Kidney epithelial cell (primary cell): ENCODE data around the gene PERP. TPM values are rescaled to one million over a fixed set of nuclear protein-coding genes. Genes with fewer than 3 reads are reported as not detected.

ENCODE experiments used
- DNase-seq: peaks from one replicate; pipeline ENCODE4 v3.0.0-alpha.2; 2010; ENCODE audit warnings: low read depth
- H3K27me3 ChIP-seq: 2 replicates; pipeline ENCODE4 v1.6.0; 2011; ENCODE audit warnings: low read length; ENCODE audit not compliant: control insufficient read depth, insufficient read depth
- H3K36me3 ChIP-seq: 2 replicates; pipeline ENCODE4 v1.5.1; 2011; ENCODE audit warnings: low read length; ENCODE audit not compliant: control insufficient read depth, insufficient read depth
- H3K4me3 ChIP-seq: 2 replicates; pipeline ENCODE4 v1.5.1; 2011; ENCODE audit warnings: low read depth, mild to moderate bottlenecking, control low read depth, low read length
- CTCF ChIP-seq: IDR thresholded peaks from 2 replicates; pipeline ENCODE4 v1.5.1; 2011; ENCODE audit warnings: mild to moderate bottlenecking, moderate library complexity, low read length, control low read depth, inconsistent platforms; ENCODE audit not compliant: insufficient read depth, poor library complexity, severe bottlenecking
- total RNA-seq: library from RNA; depleted of rRNA; stranded (reverse); fragments of >200 nt; gene quantifications from 2 replicates; pipeline ENCODE4 v1.2.3, GENCODE V29; 2015

Gene PERP
- total RNA-seq, 1 donor from 2014 or later, result 80.9 TPM

- DNase-seq, result no peak
- TF ChIP-seq CTCF, result no peak
- Histone ChIP-seq H3K36me3 (no peaks in the 10 kb centered on the region), H3K4me3 (no peak overlapping the region), H3K27me3 (no peaks in the 10 kb centered on the region)
Measured at GRCh38 chr6:138063726-138064125, 43.5 kb downstream of the PERP start.

- Histone ChIP-seq H3K36me3 (no peaks in the 10 kb centered on the region), H3K27me3 (no peaks in the 10 kb centered on the region), H3K4me3 (no peak overlapping the region)
- TF ChIP-seq CTCF, result no peak
- DNase-seq, result no peak
Measured at GRCh38 chr6:138054982-138055381, 52.2 kb downstream of the PERP start.

DNA sequence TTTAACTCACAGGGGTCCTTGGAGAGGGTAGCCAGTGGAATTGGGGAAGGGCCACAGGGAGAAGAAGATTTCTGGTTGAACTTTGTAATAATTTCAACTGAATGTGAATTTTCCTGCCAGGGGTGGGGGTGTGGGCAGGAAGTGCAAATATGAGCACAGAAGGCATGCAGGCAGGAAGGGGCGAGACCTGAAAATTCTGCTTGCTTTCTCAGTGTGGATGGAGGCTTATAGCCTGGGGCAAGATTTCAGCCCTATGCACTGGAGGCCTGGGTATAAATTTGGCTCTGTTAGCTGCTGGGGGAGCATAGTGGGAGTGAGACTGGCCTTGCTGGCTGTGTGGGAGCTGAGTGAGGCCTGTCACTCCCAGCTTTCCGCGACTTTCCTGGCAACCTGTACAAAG lies 54.4 kb downstream of the PERP start:
- no peaks in the 10 kb centered on the region for H3K36me3 ChIP-seq
- H3K27me3 ChIP-seq, result no peaks in the 10 kb centered on the region
- no peak for TF ChIP-seq CTCF
- no peak overlapping the region for H3K4me3 ChIP-seq
- DNase-seq, result no peak

DNA sequence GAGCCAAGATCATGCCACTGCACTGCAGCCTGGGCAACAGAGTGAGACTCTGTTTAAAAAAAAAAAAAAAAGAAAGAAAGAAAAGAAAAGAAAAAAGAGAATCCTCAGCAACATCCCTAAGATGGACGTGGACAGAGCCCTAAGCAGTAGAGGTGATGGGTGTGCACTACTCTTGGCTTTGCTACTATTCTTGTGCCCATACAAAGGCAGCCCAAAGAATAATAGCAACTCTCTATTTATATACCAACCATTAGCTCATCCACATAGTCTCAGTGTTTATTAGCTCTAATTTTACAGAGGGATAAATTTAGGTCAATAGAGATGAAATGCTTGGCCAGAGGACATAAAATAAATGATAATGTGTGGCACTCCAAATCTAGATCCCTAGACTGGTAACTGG lies 62.2 kb downstream of the PERP start:
- Histone ChIP-seq H3K4me3 (no peak overlapping the region), H3K36me3 (no peaks in the 10 kb centered on the region), H3K27me3 (no peaks in the 10 kb centered on the region)
- no peak for DNase-seq
- TF ChIP-seq CTCF, result no peak

DNA sequence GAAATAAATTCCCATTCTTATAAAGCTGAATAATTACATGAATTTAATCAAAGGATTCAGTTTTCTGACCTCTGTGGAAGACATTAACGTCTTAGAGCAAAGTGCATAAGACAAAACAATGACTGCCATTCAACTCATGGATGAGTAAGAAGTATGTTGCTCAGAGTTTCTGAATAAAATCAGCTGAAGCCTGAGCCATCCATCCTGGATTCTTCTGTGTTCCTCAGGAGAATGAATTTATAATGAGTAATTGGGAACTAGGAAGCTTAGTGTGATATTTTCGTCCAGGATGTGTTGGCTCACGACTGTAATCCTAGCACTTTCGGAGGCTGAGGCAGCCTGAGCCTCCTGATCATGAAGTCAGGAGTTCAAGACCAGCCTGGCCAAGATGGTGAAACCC lies 62.8 kb downstream of the PERP start:
- Histone ChIP-seq H3K4me3 (no peak overlapping the region), H3K27me3 (no peaks in the 10 kb centered on the region), H3K36me3 (no peaks in the 10 kb centered on the region)
- TF ChIP-seq CTCF, result no peak
- DNase-seq, result no peak

Other genes with a start within 250 kb of the PERP start
- 56.3 and 65.8 TPM in 2 replicates for gene TNFAIP3, start 240.2 kb downstream of the PERP start, total RNA-seq
- gene ARFGEF3, start 54.5 kb upstream of the PERP start, total RNA-seq, result 11.1 and 13.4 TPM in 2 replicates
- not detected in 2 replicates for gene PBOV1, start 111.1 kb upstream of the PERP start, total RNA-seq